ENCODE data around the gene BATF3. TPM values are rescaled to one million over a fixed set of nuclear protein-coding genes. Genes with fewer than 3 reads are reported as not detected.
"Not testable (repeated sequence)": the region's sequence is repeated elsewhere in the genome, so short reads cannot be mapped to it uniquely, and the experiment has no call there.

The BATF3 gene
- polyA plus RNA-seq (ENCODE audit: insufficient read length), result 0.88 TPM
- long read RNA-seq, donor 1, result 0 reads
- long read RNA-seq, donor 2, partial matches to known transcripts, result 0 of 1 reads
- long read RNA-seq, donor 2, other reads (novel, unspliced or antisense), result 0 of 1 reads
- long read RNA-seq, donor 3, partial matches to known transcripts, result 0 of 2 reads
- long read RNA-seq, donor 3, other reads (novel, unspliced or antisense), result 0 of 2 reads
- long read RNA-seq, donor 4, result 0 reads
- long read RNA-seq, donor 5, partial matches to known transcripts, result 0 of 2 reads
- long read RNA-seq, donor 5, other reads (novel, unspliced or antisense), result 0 of 2 reads
- long read RNA-seq, donor 6, partial matches to known transcripts, result 0 of 1 reads
- long read RNA-seq, donor 6, other reads (novel, unspliced or antisense), result 0 of 1 reads
- long read RNA-seq, donor 7, partial matches to known transcripts, result 0 of 3 reads
- long read RNA-seq, donor 7, other reads (novel, unspliced or antisense), result 0 of 3 reads
- long read RNA-seq, donor 8, partial matches to known transcripts, result 0 of 2 reads
- long read RNA-seq, donor 8, other reads (novel, unspliced or antisense), result 0 of 2 reads

- no peak for DNase-seq
These were observed at the start of gene BATF3 for GRCh38 chr1:212699625-212700222. Gene BATF3, minus strand, starts transcription at chr1:212699840. Its CDS starts 78 bp downstream, at chr1:212699762.

DNA sequence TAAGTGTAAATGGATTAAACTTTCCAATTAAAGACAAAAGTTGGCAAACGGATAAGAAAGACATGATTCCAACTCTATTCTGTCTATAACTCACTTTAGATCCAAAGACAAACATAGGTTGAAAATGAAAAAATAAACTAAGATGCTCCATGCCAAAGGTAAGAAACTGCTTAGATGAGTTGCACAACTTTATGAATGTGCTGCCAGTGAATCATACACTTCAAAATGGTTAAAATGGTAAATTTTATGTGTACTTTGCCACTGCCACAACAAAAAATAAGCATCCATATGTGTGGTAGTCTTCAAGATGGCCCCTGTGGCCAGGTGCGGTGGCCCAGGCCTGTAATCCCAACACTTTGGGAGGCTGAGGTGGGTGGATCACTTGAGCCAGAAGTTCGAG, 46.9 kb upstream of the BATF3 start:
- DNase-seq, result no peak

DNA sequence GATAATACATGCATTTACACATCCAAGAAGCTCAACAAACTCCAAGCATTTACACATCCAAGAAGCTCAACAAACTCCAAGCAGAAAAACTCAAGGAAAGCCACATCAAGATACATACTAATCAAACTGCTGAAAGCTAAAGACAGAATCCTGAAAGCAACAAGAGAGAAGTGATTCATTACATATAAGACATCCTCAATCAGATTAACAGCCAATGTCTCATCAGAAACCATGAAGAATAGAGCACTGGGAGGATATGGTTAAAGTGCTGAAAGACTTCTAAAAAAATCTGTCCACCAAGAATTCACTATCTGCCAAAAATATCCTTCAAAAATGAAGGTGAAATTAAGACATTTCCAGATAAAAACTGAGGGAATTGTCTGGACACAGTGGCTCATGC, 45.7 kb upstream of the BATF3 start:
- no peak for DNase-seq

- no peak for DNase-seq
These were observed 44.3 kb upstream of the BATF3 start for GRCh38 chr1:212743901-212744475.

- no peak for DNase-seq
These were observed 38.7 kb upstream of the BATF3 start for GRCh38 chr1:212738330-212738729.

- no peak for DNase-seq
These were observed 37.9 kb upstream of the BATF3 start for GRCh38 chr1:212737559-212737958.

GRCh38 chr1:212733109-212733508, 33.5 kb upstream of the BATF3 start:
- DNase-seq, result no peak

DNA sequence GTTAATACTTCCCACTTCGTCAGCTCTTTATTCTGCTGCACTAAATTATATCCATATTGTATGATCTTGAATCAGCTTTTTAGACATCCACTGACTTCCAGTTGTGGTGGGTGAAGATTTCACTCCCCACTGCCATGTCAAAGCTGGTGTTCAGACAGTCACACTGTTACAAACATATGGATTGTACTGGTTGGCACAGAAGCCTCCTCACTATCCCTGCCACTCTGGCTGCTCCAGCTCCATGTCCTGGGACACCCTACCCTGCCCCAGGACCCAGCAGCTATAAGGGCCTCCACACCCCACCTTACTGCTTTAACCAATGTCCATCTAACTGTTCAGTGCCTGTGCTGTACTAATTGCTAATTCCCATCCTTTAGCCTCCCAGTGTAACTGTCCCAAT, 32.0 kb upstream of the BATF3 start:
- no peak for DNase-seq

DNA sequence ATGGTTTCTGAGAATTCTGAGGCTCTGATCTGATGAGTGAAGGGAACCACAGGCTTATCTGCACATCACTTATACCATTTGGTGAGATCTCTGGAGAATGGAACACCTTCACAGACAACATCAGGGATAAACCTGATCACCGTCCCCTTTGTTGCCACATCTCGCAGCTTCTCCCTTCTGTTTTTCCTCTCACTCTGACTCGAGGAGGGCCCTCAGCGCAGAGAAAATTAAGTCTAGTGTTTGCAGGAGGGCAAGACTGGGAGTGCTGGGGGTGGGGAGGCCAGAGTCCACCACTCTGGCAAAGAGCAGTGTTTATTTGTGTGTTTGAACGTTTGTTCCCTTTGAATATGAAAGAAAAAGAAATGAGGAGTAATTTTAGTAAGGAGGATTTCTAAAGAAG, 29.0 kb upstream of the BATF3 start:
- no peak for DNase-seq

DNA sequence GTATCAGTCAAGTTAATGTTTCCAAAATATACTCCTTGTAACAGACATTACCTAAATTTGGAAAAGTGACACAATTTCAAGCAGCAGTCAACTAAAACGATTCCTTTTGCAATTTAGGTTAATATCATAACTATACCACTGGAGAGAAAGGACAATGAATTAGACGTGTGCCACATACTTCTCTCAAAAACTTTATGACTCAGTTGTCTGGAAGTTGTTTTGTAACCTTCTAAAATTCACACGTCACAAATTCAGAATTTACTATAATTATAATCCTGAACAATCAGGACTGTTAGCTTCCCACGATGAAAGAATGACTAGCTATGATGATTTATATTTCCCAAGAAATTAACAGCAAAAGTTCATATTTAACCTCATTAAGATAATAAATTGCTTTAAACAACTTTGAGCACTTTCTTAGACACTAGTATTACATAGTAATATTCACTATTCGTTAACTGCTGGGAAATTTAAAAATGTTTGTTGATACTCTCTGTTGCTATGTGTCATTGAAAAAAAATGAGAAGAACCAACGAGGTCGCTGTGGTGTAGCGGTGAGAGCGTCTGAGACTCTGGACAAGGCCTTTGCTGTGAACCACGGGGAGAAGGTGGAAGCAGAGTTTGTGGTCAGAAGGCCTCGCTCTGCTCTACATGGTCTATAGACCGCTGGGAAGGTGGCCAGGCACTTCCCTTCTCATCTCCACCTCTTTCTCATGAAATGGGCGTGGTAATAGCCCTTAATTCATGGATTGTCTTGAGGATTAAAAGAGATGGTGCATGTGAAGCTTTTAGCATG, 27.9 kb upstream of the BATF3 start:
- no peak for DNase-seq

- not testable (repeated sequence) for DNase-seq
These were observed 25.0 kb upstream of the BATF3 start for GRCh38 chr1:212724679-212725078.

DNA sequence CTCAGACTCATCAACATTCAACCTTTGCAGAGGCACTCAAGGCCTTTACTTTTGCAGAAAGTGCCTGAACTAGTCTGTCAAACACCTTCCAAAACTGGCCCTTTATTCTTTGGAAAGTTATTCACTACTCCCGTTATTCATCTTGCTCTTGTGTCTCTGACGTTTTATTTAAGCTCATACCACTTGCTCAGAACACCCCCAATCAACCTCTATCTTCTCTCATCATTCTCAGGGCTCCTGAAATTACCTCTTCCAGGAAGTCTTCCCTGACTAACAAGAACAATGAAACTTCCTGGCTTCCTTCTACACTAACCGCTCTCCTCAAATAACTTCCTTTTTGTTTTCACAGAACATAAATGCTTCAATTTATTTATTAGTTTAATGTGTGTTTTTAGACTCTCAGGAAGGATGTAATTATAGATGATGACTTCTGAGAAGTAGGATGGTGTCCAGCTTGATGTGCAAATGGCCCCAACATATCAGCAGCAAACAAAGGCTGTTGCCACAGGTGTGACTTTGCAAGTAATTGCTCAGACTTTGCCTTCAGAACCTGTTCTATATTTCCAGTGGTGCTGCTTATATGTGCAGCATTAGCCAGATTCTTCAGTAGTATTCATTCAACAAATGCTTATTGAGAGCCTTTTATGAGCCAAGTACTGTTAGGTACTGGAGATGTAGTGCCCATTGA, 22.8 kb upstream of the BATF3 start:
- no peak for DNase-seq

DNA sequence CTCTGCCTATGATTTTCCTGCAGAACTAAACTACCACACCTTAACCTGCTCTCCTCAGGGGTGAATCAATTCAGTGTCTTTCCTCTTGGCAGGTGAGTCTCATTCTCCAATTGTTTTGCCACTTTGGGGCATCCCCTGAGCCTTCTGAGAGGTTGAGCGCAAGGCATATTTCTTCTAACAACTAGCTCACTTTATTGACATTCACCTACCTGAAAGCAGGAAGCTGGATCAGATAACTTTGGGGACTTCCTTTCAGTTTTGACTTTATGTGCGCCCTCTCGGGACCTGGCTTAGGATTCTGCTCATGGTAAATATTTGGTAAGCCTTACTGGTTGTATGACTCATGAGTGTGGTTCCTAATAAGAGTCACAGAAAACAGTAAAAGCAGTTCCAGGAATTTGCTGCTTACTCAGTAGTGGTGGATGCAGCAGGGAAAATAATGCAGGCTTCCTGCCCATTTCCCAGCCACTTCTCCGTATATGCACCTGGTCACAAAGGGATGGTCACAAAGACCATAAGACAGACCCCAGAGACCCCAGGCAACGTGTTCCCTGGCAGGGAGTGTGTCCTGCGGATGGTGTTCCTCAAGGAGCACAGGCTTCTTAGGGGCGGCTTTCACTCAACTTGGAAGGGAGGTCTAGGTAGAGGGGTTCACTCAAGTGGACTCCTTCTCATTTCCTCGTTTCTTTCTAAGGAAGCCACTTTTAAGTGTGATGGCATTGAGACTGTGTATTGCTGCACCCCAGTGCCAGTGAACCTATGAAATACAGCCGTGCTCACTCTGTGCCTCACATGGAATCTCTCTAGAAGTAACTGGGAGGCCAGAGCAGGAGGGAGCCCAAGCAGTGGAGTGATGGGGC, 22.0 kb upstream of the BATF3 start:
- DNase-seq, result no peak

- no peak for DNase-seq
These were observed 20.0 kb upstream of the BATF3 start for GRCh38 chr1:212719633-212720032.

- DNase-seq, result no peak
These were observed 18.9 kb upstream of the BATF3 start for GRCh38 chr1:212718499-212718898.

- DNase-seq, result no peak
These were observed 16.5 kb upstream of the BATF3 start for GRCh38 chr1:212716161-212716560.

- DNase-seq, result no peak
These were observed 14.0 kb upstream of the BATF3 start for GRCh38 chr1:212713465-212714136.

DNA sequence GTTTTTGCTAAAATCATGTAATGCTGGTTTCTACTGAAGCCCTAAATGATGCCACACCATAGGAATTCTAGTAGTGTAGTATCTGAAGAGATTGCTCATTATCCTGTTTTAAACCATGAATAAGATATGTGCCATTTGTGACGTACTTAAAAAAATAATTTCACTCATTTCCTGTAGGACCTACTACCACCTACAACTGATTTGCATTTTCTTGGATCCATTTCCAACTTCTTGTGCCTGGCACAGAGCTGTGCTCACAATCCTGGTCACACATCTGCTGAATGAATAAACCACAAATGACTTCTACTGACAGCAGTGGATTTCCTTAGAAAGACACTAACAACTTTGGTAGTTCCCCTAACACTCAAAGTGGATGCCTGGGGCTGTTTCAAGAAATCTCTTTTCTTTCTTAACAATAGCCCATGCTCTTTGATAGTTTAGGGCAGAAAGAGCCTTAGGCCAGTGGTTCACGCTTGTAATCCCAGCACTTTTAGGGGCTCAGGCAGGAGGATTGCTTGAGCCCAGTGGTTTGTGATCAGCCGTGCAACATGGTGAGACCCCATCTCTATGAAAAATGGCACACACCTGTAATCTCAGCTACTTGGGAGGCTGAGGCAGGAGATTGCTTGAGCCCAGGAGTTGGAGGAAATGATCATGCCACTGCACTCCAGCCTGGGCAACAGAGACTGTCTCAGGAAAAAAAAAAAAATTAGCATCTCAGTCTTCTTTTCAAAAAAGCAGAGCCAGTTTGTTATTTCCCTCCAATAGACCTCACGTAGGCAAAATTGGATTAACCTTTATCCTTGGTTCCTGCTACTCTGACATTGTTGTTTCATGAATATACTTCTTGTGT, 13.0 kb upstream of the BATF3 start:
- DNase-seq, result no peak

DNA sequence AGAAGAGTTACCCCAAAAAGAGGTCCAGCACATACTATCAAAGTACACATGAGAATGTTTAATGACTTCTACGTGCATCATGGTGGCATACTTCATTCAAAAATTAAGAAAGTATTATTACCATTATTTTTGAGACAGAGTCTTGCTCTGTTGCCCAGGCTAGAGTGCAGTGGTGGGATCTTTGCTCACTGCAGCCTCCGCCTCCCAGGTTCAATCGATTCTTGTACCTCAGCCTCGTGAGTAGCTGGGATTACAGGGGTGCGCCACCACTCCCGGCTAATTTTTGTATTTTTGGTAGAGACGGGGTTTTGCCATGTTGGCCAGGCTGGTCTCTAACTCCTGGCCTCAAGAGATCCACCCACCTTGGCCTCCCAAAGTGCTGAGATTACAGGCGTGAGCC, 12.3 kb upstream of the BATF3 start:
- DNase-seq, result not testable (repeated sequence)
